H9 (cell line): ENCODE results near the gene UNC79. TPM values are rescaled to one million over a fixed set of nuclear protein-coding genes. Genes with fewer than 3 reads are reported as not detected.
A peak's percentile ranks its signal among the peaks of the same experiment; 100 is the strongest.

Experiments used
- DNase-seq: peaks from one replicate; pipeline ENCODE4 v3.0.0-alpha.2; 2017
- H2AFZ ChIP-seq: one replicate; pipeline ENCODE4 v1.6.1; 2013; ENCODE audit warnings: mild to moderate bottlenecking, low read length, control low read depth, moderate library complexity
- H2AK5ac ChIP-seq: 2 replicates; pipeline ENCODE4 v1.6.1; 2013; ENCODE audit warnings: low read length, control low read depth, mixed read lengths; ENCODE audit not compliant: insufficient read length
- H2BK120ac ChIP-seq: one replicate; pipeline ENCODE4 v1.6.1; 2013; ENCODE audit warnings: low read depth, mild to moderate bottlenecking, low read length, control low read depth, inconsistent platforms; ENCODE audit not compliant: poor library complexity, severe bottlenecking
- H2BK12ac ChIP-seq: 2 replicates; pipeline ENCODE4 v1.6.1; 2013; ENCODE audit warnings: low read length, control low read depth, mixed read lengths, low read depth; ENCODE audit not compliant: insufficient read length
- H2BK15ac ChIP-seq: 2 replicates; pipeline ENCODE4 v1.6.1; 2013; ENCODE audit warnings: low read depth, low read length, control low read depth
- H2BK20ac ChIP-seq: one replicate; pipeline ENCODE4 v1.6.1; 2013; ENCODE audit warnings: low read depth, mild to moderate bottlenecking, low read length, control low read depth, inconsistent platforms; ENCODE audit not compliant: poor library complexity, severe bottlenecking
- H2BK5ac ChIP-seq: 2 replicates; pipeline ENCODE4 v1.6.1; 2013; ENCODE audit warnings: low read length, control low read depth, mixed read lengths; ENCODE audit not compliant: insufficient read length
- H3K14ac ChIP-seq: 2 replicates; pipeline ENCODE4 v1.6.1; 2013; ENCODE audit warnings: low read length, control low read depth; ENCODE audit not compliant: insufficient read depth
- H3K18ac ChIP-seq: 2 replicates; pipeline ENCODE4 v1.6.1; 2013; ENCODE audit warnings: low read depth, mild to moderate bottlenecking, mixed read lengths, low read length, control low read depth; ENCODE audit not compliant: insufficient read length
- H3K23ac ChIP-seq: 2 replicates; pipeline ENCODE4 v1.6.1; 2013; ENCODE audit warnings: low read length, control low read depth, mixed read lengths, low read depth; ENCODE audit not compliant: insufficient read length
- H3K23me2 ChIP-seq: 2 replicates; pipeline ENCODE4 v1.6.1; 2013; ENCODE audit warnings: low read depth, mild to moderate bottlenecking, mixed read lengths, low read length, control low read depth; ENCODE audit not compliant: insufficient read length, poor library complexity, severe bottlenecking
- H3K27ac ChIP-seq: 2 replicates; pipeline ENCODE4 v1.5.1; 2013; ENCODE audit warnings: low read length, control low read depth, mixed read lengths, low read depth; ENCODE audit not compliant: insufficient read length
- H3K27me3 ChIP-seq: 2 replicates; pipeline ENCODE4 v1.6.1; 2013; ENCODE audit warnings: low read length, control low read depth, inconsistent platforms; ENCODE audit not compliant: insufficient read depth
- H3K4ac ChIP-seq: 2 replicates; pipeline ENCODE4 v1.6.1; 2013; ENCODE audit warnings: low read depth, mild to moderate bottlenecking, control low read depth, inconsistent platforms, low read length, moderate library complexity
- H3K4me1 ChIP-seq: 2 replicates; pipeline ENCODE4 v1.6.1; 2013; ENCODE audit warnings: low read length, control low read depth, inconsistent platforms; ENCODE audit not compliant: insufficient read depth
- H3K4me2 ChIP-seq: 2 replicates; pipeline ENCODE4 v1.6.1; 2013; ENCODE audit warnings: low read length, control low read depth, mixed read lengths; ENCODE audit not compliant: insufficient read length, insufficient read depth
- H3K56ac ChIP-seq: 2 replicates; pipeline ENCODE4 v1.6.1; 2013; ENCODE audit warnings: low read depth, mild to moderate bottlenecking, mixed read lengths, low read length, control low read depth; ENCODE audit not compliant: insufficient read length
- H3K79me1 ChIP-seq: 2 replicates; pipeline ENCODE4 v1.6.1; 2013; ENCODE audit warnings: low read depth, mild to moderate bottlenecking, moderate library complexity, low read length, control low read depth, inconsistent platforms; ENCODE audit not compliant: insufficient read depth, poor library complexity, severe bottlenecking
- H3K79me2 ChIP-seq: 2 replicates; pipeline ENCODE4 v1.6.1; 2013; ENCODE audit warnings: low read length, control low read depth, inconsistent platforms; ENCODE audit not compliant: insufficient read depth
- H3K9ac ChIP-seq: 2 replicates; pipeline ENCODE4 v1.6.1; 2013; ENCODE audit warnings: low read length, control low read depth, mixed read lengths; ENCODE audit not compliant: insufficient read length; ENCODE audit errors: extremely low read depth
- H3K9me3 ChIP-seq: one replicate; pipeline ENCODE4 v1.6.1; 2013; ENCODE audit warnings: low read depth, low read length, inconsistent platforms; ENCODE audit not compliant: control insufficient read depth
- H3T11ph ChIP-seq: one replicate; pipeline ENCODE4 v1.6.1; 2013; ENCODE audit warnings: mild to moderate bottlenecking, low read length, control low read depth, inconsistent platforms
- H4K20me1 ChIP-seq: one replicate; pipeline ENCODE4 v1.6.1; 2013; ENCODE audit not compliant: control insufficient read depth, insufficient read length, insufficient read depth
- H4K5ac ChIP-seq: 2 replicates; pipeline ENCODE4 v1.6.1; 2013; ENCODE audit warnings: low read depth, mild to moderate bottlenecking, mixed read lengths, low read length, control low read depth; ENCODE audit not compliant: insufficient read length
- H4K8ac ChIP-seq: replicated peaks from 2 replicates; pipeline ENCODE4 v1.6.1; 2013; ENCODE audit warnings: low read length, control low read depth, mixed read lengths, low read depth; ENCODE audit not compliant: insufficient read length
- H4K91ac ChIP-seq: 2 replicates; pipeline ENCODE4 v1.6.1; 2013; ENCODE audit warnings: low read depth, mild to moderate bottlenecking, moderate library complexity, mixed read lengths, low read length, control low read depth; ENCODE audit not compliant: insufficient read length
- H3K27ac Mint-ChIP-seq, 3 experiments: 2 replicates in 2 of 3; 3 replicates in 1 of 3; pipeline ENCODE4 v1.8.0; 2020 to 2021; ENCODE audit warnings: mixed read lengths in 3 of 3, mild to moderate bottlenecking in 1 of 3, moderate library complexity in 1 of 3
- H3K27me3 Mint-ChIP-seq: 2 replicates; pipeline ENCODE4 v1.8.0; 2021; ENCODE audit warnings: low read depth, mild to moderate bottlenecking, moderate library complexity, mixed read lengths
- H3K36me3 Mint-ChIP-seq, 3 experiments: 2 replicates in 2 of 3; 3 replicates in 1 of 3; pipeline ENCODE4 v1.8.0; 2020 to 2021; ENCODE audit warnings: low read depth in 3 of 3, mixed read lengths in 3 of 3; ENCODE audit not compliant: insufficient read depth in 1 of 3
- H3K4me1 Mint-ChIP-seq, 2 experiments: 2 replicates each; pipeline ENCODE4 v1.8.0; 2020; ENCODE audit warnings: mixed read lengths in 2 of 2
- H3K4me3 Mint-ChIP-seq, 2 experiments: 2 replicates in 1 of 2; 3 replicates in 1 of 2; pipeline ENCODE4 v1.8.0; 2020 to 2021; ENCODE audit warnings: mild to moderate bottlenecking in 2 of 2, mixed read lengths in 2 of 2, moderate library complexity in 1 of 2
- H3K9me3 Mint-ChIP-seq, 2 experiments: 2 replicates in 1 of 2; 3 replicates in 1 of 2; pipeline ENCODE4 v1.8.0; 2020; ENCODE audit warnings: mild to moderate bottlenecking in 2 of 2, mixed read lengths in 2 of 2, moderate library complexity in 1 of 2
- CTCF ChIP-seq: fragments of 200-600 bp; sonication (generic); conservative IDR thresholded peaks from 3 replicates; pipeline ENCODE4 v1.8.0; 2021; ENCODE audit warnings: antibody characterized with exemption, mild to moderate bottlenecking
- WGBS: extraction: QIAGEN DNeasy Blood & Tissue Kit; methylation state at CpG from one replicate; pipeline ENCODE4 v1.1.7; 2013; ENCODE audit warnings: missing lambda C conversion rate, low lambda C conversion rate, mixed read lengths; ENCODE audit not compliant: insufficient read length; ENCODE audit errors: extremely low coverage; 5-methylcytosine and 5-hydroxymethylcytosine counted together
- total RNA-seq: library from RNA; stranded (reverse); gene quantifications from 2 replicates; pipeline ENCODE4 v1.2.1, GENCODE V29; 2021

Gene UNC79
- total RNA-seq, 1 experiment from 2014 or later, result 3.0 TPM

- Mint-ChIP-seq H3K27ac (no peak overlapping the region), H3K27me3 (peaks cover 1% of the 10 kb centered on the region)
Measured at GRCh38 chr14:93719256-93719655, 288.5 kb downstream of the UNC79 start.

More at GRCh38 chr14:93719256-93719655, 288.5 kb downstream of the UNC79 start:
- H2BK20ac ChIP-seq, result no peak overlapping the region
- no peak overlapping the region for H2AFZ ChIP-seq
- H3K14ac ChIP-seq, result no peak overlapping the region; the same call in 1 of the 2 replicates
- no peak overlapping the region for H2BK5ac ChIP-seq
- H3K56ac ChIP-seq, result no peak overlapping the region
- no peak overlapping the region for H4K91ac ChIP-seq
- no peaks in the 10 kb centered on the region for H3K27me3 ChIP-seq
- no peak overlapping the region for H2BK15ac ChIP-seq
- no peak overlapping the region for H2BK12ac ChIP-seq
- no peak overlapping the region for H3K4ac ChIP-seq
- no peaks in the 10 kb centered on the region for H3K4me1 ChIP-seq
- H3K79me2 ChIP-seq, result no peaks in the 10 kb centered on the region
- H3K9me3 ChIP-seq, result no peaks in the 10 kb centered on the region
- Mint-ChIP-seq H3K36me3 (no peaks in the 10 kb centered on the region; a peak in 3 of 7 replicates), H3K9me3 (peaks cover 0 to 3% of the 10 kb centered on the region in 2 experiments; a peak in 2 of 5 replicates), H3K4me1 (peaks cover 3% of the 10 kb centered on the region in 2 experiments; a peak in 3 of 4 replicates), H3K4me3 (no peak overlapping the region)
- no peak overlapping the region for H3K27ac ChIP-seq
- no peak overlapping the region for H3K4me2 ChIP-seq
- WGBS, result no CpG with 5 or more reads among the region's 3 CpGs
- DNase-seq, result peak; percentile 11
- H3T11ph ChIP-seq, result no peak overlapping the region
- TF ChIP-seq CTCF, result no peak
- H4K8ac ChIP-seq, result no peak overlapping the region
- no peak overlapping the region for H3K18ac ChIP-seq
- no peaks in the 10 kb centered on the region for H3K79me1 ChIP-seq
- no peaks in the 10 kb centered on the region for H4K20me1 ChIP-seq
- no peak overlapping the region for H2BK120ac ChIP-seq
- H3K9ac ChIP-seq, result no peak overlapping the region
- H3K23me2 ChIP-seq, result no peaks in the 10 kb centered on the region
- no peak overlapping the region for H3K23ac ChIP-seq
- H2AK5ac ChIP-seq, result no peak overlapping the region
- H4K5ac ChIP-seq, result no peak overlapping the region
